GM19043 (cell line): Measurements from ENCODE around the gene SLC39A11.
"Not testable (repeated sequence)": the region's sequence is repeated elsewhere in the genome, so short reads cannot be mapped to it uniquely, and the experiment has no call there.

ENCODE experiments used
- ATAC-seq: cut with Tn5 transposase; IDR thresholded peaks from one replicate; pipeline ENCODE4 v1.9.1; 2021; ENCODE audit warnings: low read depth; ENCODE audit not compliant: unreplicated experiment

SLC39A11 gene

DNA sequence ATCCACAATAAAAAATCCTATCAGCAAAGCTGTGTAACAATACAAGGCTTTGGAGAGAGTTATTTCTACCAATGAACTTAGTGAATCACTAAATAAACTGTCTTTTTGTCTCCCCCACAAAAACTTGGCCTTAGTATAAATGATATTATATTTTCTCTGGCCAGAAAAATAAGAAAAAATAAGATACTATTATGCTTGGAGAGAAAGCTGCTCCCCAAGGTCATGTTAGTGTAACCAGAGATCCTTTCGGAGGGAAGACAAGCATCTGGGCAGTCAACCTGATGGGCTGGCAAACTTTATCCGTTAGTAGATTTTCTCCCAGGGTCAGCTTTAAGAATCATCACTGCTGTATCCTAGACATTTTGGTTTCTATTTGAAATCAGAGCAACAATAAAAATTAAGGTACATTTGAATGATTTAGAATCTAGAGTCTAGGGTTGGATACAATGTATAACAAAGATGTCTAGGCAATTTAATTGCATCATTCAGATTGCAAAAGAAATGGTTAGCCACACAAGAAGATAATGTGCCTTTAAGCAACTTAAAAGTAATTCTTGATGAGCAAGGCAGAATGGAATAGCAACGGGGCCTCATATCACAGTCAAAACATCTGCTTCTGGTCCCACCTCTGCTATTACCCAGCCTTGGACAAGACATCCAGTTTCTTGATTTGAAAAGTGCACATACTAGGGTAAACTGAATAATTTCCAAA, 280.4 kb downstream of the SLC39A11 start:
- no peak for ATAC-seq

GRCh38 chr17:72810991-72811508, 281.4 kb downstream of the SLC39A11 start:
- no peak for ATAC-seq

GRCh38 chr17:72806011-72806410, 286.5 kb downstream of the SLC39A11 start:
- ATAC-seq = no peak

GRCh38 chr17:72804949-72805707, 287.4 kb downstream of the SLC39A11 start:
- no peak for ATAC-seq

GRCh38 chr17:72802726-72803125, 289.8 kb downstream of the SLC39A11 start:
- ATAC-seq = no peak

DNA sequence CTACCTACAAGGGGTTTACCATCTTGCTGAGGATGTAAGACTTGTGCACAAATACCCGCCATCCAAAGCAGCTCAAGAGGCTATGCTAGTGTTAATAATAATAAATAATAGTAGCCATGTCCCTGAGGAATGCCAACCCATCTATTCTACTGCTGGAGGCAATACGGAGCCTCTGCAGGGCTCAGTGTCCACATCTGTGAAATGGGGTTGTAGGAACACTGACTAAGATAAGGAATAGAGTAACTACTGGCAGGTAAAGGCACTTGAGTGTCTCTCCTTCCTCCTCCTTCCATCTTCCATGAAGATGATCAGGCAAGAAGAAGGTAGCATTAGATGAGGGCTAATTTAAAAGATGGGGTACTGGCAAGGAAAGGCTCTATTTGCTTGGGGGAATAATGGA, 295.3 kb downstream of the SLC39A11 start:
- ATAC-seq = no peak

DNA sequence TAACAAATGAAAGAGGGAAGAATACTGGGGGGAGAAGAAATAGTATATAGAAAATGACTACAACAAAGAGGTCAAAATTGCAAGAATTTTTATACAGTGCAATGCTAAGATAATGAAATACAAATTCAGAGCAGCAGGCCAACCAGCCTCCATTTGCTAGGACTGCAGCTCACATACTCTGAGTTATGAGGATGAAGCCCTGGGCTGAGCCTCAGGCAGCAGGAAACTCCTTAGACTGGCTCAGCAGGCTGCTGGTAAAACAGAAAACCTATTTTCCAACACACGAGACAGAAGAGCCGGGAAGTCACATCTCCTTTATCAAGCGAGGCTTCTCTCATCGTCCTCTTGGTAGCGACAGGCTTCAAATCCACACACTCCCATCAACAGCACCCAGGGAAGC, 296.5 kb downstream of the SLC39A11 start:
- ATAC-seq = no peak

- ATAC-seq = no peak
These were observed 298.3 kb downstream of the SLC39A11 start for GRCh38 chr17:72794152-72794551.

- ATAC-seq = no peak
These were observed 299.7 kb downstream of the SLC39A11 start for GRCh38 chr17:72792771-72793170.

- ATAC-seq = no peak
These were observed 302.3 kb downstream of the SLC39A11 start for GRCh38 chr17:72790190-72790589.

- ATAC-seq = no peak
These were observed 302.8 kb downstream of the SLC39A11 start for GRCh38 chr17:72789711-72790110.

- ATAC-seq = no peak
These were observed 303.4 kb downstream of the SLC39A11 start for GRCh38 chr17:72788950-72789585.

- no peak for ATAC-seq
These were observed 306.3 kb downstream of the SLC39A11 start for GRCh38 chr17:72786209-72786608.

GRCh38 chr17:72782985-72783701, 309.3 kb downstream of the SLC39A11 start:
- ATAC-seq = no peak

- not testable (repeated sequence) for ATAC-seq
These were observed 310.1 kb downstream of the SLC39A11 start for GRCh38 chr17:72782437-72782836.

DNA sequence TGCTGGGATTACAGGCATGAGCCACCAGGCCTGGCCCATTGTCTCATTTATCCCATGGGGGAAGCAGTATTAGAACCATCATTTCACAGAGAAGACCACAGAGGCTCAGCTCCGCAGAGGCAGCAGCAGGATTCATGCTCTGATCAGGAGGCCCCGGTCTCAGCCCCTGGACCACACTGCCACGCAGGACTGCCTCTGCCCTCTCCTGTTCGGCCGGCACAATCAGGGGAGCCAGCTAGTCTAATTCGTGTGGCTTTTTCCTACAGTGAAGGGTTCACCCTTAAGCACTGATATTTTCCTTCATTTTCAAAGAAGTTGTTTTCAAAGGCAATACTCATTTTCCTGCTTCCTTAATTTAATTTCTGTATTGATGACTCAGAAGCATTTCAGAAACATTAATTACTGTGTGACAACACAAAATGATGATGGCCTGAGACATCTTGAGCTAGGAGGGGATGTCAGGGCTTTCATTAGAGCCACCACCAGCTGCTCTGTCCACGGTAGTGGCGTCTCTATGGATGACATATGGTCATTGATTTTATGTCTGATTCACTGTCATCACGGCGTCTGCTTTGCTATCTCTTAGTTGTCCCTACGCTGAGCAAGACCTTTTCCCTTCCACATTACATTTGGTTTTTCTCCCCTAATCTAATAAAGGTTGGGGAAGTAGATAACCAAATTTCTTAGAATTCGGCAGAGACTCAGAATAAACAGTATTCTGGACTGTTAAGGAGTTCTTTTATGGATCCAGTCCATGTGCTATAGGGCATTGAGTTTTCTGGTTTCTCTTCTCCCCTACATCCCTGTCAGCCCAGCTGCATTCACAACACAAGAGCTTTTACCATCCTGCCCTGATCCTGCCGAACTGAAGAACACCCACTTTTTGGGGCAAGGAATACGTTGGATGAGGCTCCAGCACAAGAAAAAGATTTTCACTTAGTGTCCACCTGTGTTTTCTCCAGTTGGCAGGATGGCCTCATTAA, 314.0 kb downstream of the SLC39A11 start:
- ATAC-seq = no peak

DNA sequence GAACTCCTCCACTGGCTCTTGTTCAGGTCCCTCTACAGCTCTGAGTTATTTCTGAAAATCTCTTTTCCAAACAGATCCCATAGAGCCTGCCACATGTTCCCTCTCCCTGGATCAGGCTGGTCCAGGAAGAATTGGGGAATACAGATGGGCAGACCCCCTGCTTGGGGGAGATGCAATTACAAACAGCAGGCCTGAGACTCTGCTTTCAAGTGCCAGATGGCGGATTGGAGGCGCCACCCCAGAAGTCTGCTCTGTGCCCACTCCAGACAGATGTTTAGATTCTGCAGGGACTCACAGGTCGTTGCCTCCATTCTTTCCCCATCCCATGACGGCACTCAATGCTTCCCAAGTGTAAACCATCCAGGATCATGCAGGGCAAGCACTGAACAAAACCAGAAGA, 316.6 kb downstream of the SLC39A11 start:
- no peak for ATAC-seq

DNA sequence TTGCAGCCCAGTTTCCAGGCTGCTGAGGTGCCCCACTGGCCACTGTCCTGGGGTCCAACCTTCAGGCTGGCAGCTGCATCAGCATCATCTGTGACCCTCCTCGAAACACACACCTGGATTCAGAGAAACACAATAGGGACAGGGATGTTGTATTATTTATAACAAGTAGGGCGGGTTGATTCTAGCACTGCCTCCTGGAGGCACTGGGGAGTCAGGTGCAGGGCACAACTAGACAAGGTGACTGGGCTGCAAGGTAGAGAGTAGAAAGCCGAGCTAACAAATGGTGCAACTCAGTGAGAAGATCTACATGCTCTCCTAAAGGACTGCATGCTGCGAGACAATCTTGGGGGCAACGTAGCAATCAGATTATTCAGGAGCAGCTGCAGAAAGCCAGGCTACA, 317.3 kb downstream of the SLC39A11 start:
- no peak for ATAC-seq

- no peak for ATAC-seq
These were observed 318.3 kb downstream of the SLC39A11 start for GRCh38 chr17:72774236-72774635.

- not testable (repeated sequence) for ATAC-seq
These were observed 319.3 kb downstream of the SLC39A11 start for GRCh38 chr17:72773225-72773624.
